Tibial artery (tissue), 4 donors: ENCODE data around the gene RNF11.

Source experiments
- DNase-seq, 2 donors: peaks; one replicate each; pipeline ENCODE4 v3.0.0-alpha.2; 2019
- H3K27ac ChIP-seq, 2 donors: fragments of 200-600 bp; sonication (generic) in 1 of 2; 1 replicate in 1 of 2; 2 replicates in 1 of 2; pipeline ENCODE4 v1.5.1; 2018 to 2019; ENCODE audit warnings: mild to moderate bottlenecking in 1 of 2
- H3K27me3 ChIP-seq, 2 donors: fragments of 200-600 bp; sonication (generic) in 1 of 2; one replicate each; pipeline versions ENCODE4 v1.5.1 to v1.6.0; 2016 to 2019
- H3K36me3 ChIP-seq, 3 donors: fragments of 200-600 bp; sonication (generic) in 2 of 3; one replicate each; pipeline ENCODE4 v1.5.1; 2016 to 2019; ENCODE audit warnings: mild to moderate bottlenecking in 2 of 3
- H3K4me1 ChIP-seq, 4 donors: fragments of 200-600 bp; sonication (generic) in 2 of 4; 1 replicate in 3 of 4; 2 replicates in 1 of 4; pipeline ENCODE4 v1.5.1; 2016 to 2019
- H3K4me3 ChIP-seq, 2 donors: fragments of 200-600 bp; sonication (generic) in 1 of 2; 1 replicate in 1 of 2; 2 replicates in 1 of 2; pipeline ENCODE4 v1.5.1; 2018 to 2019; ENCODE audit warnings: mild to moderate bottlenecking in 2 of 2
- H3K9me3 ChIP-seq, 3 donors: fragments of 200-600 bp; sonication (generic) in 1 of 3; one replicate each; pipeline ENCODE4 v1.5.1; 2016 to 2019
- CTCF ChIP-seq, 2 experiments: fragments of 200-600 bp in 1 of 2; fragments of 450-650 bp in 1 of 2; IDR thresholded peaks; one replicate each; pipeline ENCODE4 v1.5.1; 2017 to 2019; ENCODE audit warnings: antibody characterized with exemption in 2 of 2, mild to moderate bottlenecking in 1 of 2, moderate library complexity in 1 of 2
- intact Hi-C: fragments of 100-400 bp; cut with DNase I; formaldehyde crosslinking; loops from one replicate; pipeline ENCODE4 v1.15.0; 2023; ENCODE audit warnings: low total_unique reads

Gene RNF11

GRCh38 chr1:51297401-51298321 is 61.6 kb downstream of the RNF11 start:
- intact Hi-C loops = loop anchor here (5.0 kb wide), 1 partner anchor 105 kb away; no protein-coding TSS in a partner anchor
- no peak for DNase-seq

GRCh38 chr1:51298322-51298705 is 62.2 kb downstream of the RNF11 start:
- no peak overlapping the region for H3K4me3 ChIP-seq
- no peak for TF ChIP-seq CTCF (IDR thresholded peaks at IDR 0.05)
- no peak for DNase-seq

More at GRCh38 chr1:51297401-51298321, 61.6 kb downstream of the RNF11 start:
- TF ChIP-seq CTCF (IDR thresholded peaks at IDR 0.05) = no peak
- H3K27ac ChIP-seq = peak overlapping the region in 1 of 2 donors; percentile 59
- no peaks in the 10 kb centered on the region for H3K9me3 ChIP-seq
- H3K4me3 ChIP-seq = peak overlapping the region; percentile 54 to 61
- no peaks in the 10 kb centered on the region for H3K27me3 ChIP-seq
- H3K36me3 ChIP-seq = no peaks in the 10 kb centered on the region
- peaks cover 0 to 18% (median 9%) of the 10 kb centered on the region in 4 donors for H3K4me1 ChIP-seq

GRCh38 chr1:51299185-51299885 is 63.3 kb downstream of the RNF11 start:
- no peaks in the 10 kb centered on the region for H3K27me3 ChIP-seq
- DNase-seq = no peak
- TF ChIP-seq CTCF (IDR thresholded peaks at IDR 0.05) = no peak
- no peak overlapping the region for H3K4me3 ChIP-seq
- H3K36me3 ChIP-seq = no peaks in the 10 kb centered on the region
- H3K9me3 ChIP-seq = no peaks in the 10 kb centered on the region
- intact Hi-C loops = loop anchor here (5.0 kb wide), 1 partner anchor 107 kb away; no protein-coding TSS in a partner anchor
- H3K27ac ChIP-seq = no peak overlapping the region
- peaks cover 0 to 18% (median 11%) of the 10 kb centered on the region in 4 donors for H3K4me1 ChIP-seq

More at GRCh38 chr1:51298322-51298705, 62.2 kb downstream of the RNF11 start:
- no peaks in the 10 kb centered on the region for H3K27me3 ChIP-seq
- H3K36me3 ChIP-seq = no peaks in the 10 kb centered on the region
- intact Hi-C loops = loop anchor here (5.0 kb wide), 1 partner anchor 106 kb away; no protein-coding TSS in a partner anchor
- peaks cover 0 to 18% (median 9%) of the 10 kb centered on the region in 4 donors for H3K4me1 ChIP-seq
- H3K9me3 ChIP-seq = no peaks in the 10 kb centered on the region
- H3K27ac ChIP-seq = no peak overlapping the region

GRCh38 chr1:51299981-51300670 is 64.1 kb downstream of the RNF11 start:
- DNase-seq = no peak
- Histone ChIP-seq H3K27me3 (no peaks in the 10 kb centered on the region), H3K9me3 (no peaks in the 10 kb centered on the region), H3K27ac (no peak overlapping the region), H3K4me3 (no peak overlapping the region), H3K4me1 (peaks cover 0 to 18% (median 11%) of the 10 kb centered on the region in 4 donors), H3K36me3 (no peaks in the 10 kb centered on the region)
- TF ChIP-seq CTCF (IDR thresholded peaks at IDR 0.05) = no peak
- intact Hi-C loops = loop anchor here (5.0 kb wide), 1 partner anchor 108 kb away; no protein-coding TSS in a partner anchor

GRCh38 chr1:51301152-51301843 is 65.2 kb downstream of the RNF11 start:
- intact Hi-C loops = no loop called here
- peaks cover 0 to 18% (median 11%) of the 10 kb centered on the region in 4 donors for H3K4me1 ChIP-seq
- no peaks in the 10 kb centered on the region for H3K27me3 ChIP-seq
- DNase-seq = no peak
- no peak for TF ChIP-seq CTCF (IDR thresholded peaks at IDR 0.05)
- no peaks in the 10 kb centered on the region for H3K9me3 ChIP-seq
- H3K36me3 ChIP-seq = no peaks in the 10 kb centered on the region
- no peak overlapping the region for H3K4me3 ChIP-seq
- no peak overlapping the region for H3K27ac ChIP-seq
